ENCODE measurements around the gene TRNAU1AP.
A peak's percentile ranks its signal among the peaks of the same experiment; 100 is the strongest.
"Not testable (repeated sequence)": the region's sequence is repeated elsewhere in the genome, so short reads cannot be mapped to it uniquely, and the experiment has no call there.

The TRNAU1AP gene

GRCh38 chr1:28578696-28579218 lies 25.9 kb downstream of the TRNAU1AP start:
- DNase-seq = no peak

DNA sequence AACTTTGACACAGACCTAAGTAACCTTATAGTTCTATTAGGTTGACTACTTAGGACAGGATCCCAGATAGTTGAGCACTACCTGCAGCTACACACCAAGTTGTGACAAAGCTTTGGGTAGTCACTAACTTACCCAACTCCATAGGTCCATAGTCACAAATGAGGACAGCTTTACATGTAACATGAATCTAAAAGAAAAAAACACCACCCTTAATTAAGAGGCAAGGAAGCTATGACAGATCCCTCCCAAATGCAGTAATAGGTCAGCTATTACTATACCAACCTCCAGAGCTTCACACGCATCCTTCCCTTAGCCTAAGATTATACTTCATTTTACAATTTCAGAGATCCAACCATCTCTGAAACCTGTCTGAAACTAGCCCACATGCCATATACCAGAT lies 26.5 kb downstream of the TRNAU1AP start:
- DNase-seq = no peak

DNA sequence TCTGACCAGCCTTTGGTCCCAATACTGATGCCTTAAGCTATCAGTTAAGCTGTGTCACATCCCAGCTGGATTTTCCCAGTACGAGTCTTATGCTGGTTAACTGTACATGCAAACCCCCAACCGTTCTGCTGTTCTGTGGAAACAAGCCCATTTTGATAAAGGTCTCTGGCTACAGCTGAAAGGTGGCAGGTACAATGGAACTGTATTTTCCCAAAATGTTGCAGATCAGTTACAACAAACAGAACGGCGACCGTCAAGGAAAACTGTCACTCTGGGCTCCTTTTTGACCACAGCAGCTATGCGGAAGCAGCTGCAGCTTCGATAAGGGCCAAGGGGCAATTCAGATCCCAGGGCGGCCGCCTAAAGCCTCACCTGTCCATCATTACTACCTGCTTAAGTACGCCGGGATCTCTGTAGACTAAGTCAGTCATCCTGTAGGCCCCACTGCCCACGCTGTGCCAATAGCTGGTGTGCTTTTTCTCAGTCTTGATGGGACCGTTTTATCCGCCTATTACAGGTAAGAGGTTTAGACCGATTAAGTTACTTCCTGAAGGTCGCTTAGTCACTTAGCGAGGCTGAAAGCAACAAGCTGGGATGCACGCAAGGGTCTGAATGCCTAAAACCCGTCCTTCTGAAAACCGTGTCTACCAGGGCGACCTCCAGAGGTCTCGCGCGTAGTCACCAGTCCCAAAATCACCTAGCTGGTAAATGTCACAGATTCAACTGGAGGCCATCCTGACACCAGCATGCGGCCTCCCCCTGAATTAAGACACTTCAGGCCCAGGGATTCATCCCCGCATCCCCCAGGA lies 28.0 kb downstream of the TRNAU1AP start:
- DNase-seq = peak; percentile 65

GRCh38 chr1:28581531-28582247 lies 28.8 kb downstream of the TRNAU1AP start:
- DNase-seq = peak; percentile 96

DNA sequence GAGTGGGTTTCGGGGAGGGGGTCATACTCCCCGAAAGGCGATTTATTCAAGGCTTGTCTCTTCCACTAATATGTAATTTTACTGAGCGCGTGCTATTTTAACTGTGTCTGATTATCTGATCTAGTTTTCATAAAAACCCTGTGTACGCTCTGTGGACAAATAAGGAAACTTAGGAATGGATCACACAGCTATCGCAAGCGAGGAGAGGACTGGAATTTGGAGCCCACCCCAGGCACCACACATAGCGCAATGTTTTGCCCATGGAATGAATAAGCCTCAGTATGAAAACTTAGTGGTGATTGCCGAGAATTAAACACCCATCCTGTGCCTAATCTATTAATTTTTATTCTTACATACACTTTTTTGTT lies 29.3 kb downstream of the TRNAU1AP start:
- DNase-seq = no peak

DNA sequence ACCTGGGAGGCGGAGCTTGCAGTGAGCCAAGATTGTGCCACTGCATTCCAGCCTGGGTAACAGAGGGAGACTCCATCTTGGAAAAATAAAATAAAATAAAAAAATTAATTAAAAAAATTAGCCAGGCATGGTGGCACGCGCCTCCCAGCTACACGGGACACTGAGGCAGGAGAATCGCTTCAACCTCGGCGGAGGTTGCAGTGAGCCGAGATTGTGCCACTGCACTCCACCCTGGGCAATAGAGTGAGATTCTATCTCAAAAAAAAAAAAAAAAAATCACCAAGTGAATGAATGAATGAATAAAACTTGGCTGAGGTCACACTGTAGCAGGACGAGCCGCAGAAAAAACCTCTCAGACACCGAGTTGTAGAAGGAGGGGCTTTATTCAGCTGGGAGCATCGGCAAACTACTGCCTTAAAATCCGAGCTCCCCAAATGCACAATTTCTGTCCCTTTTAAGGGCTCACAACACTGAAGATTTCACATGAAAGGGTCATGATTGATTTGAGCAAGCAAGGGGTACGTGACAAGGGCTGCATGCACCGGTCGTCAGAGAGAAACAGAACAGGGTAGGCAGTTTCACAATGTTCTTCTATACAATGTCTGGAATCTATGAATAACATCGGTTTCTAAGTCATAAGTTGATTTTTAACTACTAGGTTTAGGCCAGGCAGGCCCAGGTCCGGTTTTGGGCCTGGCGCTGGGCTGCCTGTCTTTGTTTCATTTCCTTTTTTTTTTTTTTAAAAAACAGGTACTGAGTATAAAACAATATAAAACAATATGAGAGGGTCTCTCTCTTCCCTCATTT lies 33.9 kb downstream of the TRNAU1AP start:
- DNase-seq = not testable (repeated sequence)

DNA sequence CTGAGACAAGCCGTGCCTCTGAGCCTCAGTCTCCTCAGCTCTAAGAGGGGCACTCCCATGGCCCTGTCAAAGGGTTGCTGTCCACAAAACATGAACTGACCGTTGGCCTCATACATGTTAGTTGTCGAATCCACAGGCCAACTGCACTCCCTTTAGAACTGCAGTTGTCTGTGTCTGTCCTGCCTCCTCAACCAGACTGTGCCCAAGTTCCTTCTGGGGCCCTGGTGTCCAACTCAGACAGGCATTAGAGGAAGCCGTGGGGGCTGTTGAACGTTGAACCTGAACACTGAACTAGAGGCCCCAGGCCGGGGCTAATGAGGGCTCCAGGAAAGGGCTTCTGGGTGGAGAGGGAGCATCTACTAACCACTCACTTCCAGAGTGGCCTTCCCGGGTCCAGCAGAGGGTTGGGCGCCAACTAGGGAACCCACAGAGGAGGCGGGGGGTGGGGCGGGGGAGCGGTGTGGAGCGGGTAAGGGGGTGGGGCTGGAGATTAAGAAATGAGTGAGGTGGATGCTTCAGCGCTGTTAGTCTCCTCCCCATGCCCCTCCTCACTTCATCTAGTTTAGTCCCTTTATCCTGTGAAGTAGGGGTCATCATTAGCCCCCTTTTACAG lies 38.9 kb downstream of the TRNAU1AP start, which contains the start of gene RAB42:
Gene RAB42 (plus strand): TSS at position 558 of the 613 bp plus-strand sequence. CDS start 247 bp downstream, outside the sequence.
- no peak for DNase-seq

GRCh38 chr1:28592321-28593071 lies 39.6 kb downstream of the TRNAU1AP start:
- DNase-seq = no peak

DNA sequence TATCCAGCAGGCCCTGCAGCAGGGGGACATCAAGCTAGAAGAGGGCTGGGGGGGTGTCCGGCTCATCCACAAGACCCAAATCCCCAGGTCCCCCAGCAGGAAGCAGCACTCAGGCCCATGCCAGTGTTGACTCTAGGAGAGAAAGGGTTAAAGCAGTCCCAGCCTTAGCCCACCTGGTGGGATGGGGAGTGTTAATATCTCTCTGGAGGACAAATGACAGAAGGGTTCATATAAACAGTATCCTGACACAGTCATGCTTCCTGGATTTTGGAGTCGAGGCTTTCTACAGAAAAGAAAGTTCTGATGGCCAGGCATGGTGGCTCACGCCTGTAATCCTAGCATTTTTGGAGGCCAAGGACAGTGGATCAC lies 41.1 kb downstream of the TRNAU1AP start:
- DNase-seq = not testable (repeated sequence)

- not testable (repeated sequence) for DNase-seq
Measured at GRCh38 chr1:28594686-28595411, 42.0 kb downstream of the TRNAU1AP start.

- DNase-seq = no peak
Measured at GRCh38 chr1:28595412-28596191, 42.7 kb downstream of the TRNAU1AP start.

GRCh38 chr1:28596276-28596675 lies 43.4 kb downstream of the TRNAU1AP start:
- not testable (repeated sequence) for DNase-seq

DNA sequence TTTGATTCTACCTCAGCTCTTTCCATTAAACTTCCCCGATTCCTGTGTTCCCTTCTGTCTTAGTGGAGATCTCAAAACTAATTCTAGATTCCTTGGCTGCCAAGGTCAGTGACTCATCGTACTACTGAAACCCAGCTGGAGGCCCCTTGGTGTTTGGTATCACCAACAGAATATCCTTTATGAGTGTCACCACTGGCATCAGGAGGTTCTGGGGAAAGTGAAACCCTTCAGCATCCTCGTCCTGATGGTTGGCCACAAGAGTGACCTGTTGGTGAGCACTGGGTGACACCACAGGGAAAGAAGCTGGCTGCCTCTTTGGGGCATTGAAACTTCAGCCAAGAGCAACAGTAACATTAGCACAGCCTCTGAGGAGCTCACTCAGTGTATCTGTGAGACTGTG lies 48.8 kb downstream of the TRNAU1AP start:
- peak; percentile 41 for DNase-seq

GRCh38 chr1:28602536-28603439 lies 49.9 kb downstream of the TRNAU1AP start:
- no peak for DNase-seq

DNA sequence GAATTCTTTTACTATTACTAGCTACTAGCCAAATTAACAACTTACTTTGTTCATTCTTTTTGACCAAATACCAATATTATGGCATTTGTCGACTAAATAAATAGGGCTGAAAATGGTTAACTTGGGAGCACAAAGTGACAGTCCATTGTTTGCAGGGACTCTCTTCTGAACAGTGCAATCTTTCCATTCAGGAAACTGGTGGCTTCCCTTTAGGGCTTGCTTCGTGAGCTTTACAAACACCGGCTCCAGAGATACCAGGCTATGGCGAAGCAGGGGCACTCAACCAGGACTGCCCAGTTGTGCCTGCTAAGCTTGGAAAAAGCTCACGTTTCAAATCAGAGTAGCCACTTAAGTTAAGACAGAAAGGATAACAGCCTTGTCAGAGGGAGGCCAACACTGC lies 51.5 kb downstream of the TRNAU1AP start:
- DNase-seq = no peak

DNA sequence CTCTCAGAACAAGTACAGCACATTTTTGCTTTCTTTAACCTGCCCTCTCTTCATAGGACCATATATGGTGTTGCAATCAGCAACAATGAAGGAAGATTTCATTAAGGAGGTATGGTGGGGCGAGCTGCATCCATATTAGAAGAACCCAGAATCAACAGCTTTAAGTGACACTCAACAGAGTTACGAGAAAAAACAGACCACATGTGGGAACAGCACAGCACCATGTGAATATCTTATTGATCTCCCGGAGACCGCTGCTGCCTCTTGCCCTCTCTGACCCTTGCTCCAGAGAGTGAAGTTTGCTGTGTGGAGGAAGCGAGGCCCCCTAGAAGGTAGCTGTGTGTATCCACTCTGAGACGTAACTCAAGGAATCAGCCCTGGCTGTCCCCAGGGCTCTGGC lies 52.1 kb downstream of the TRNAU1AP start:
- no peak for DNase-seq

- DNase-seq = no peak
Measured at GRCh38 chr1:28606771-28607170, 53.9 kb downstream of the TRNAU1AP start.

- DNase-seq = no peak
Measured at GRCh38 chr1:28613175-28613574, 60.3 kb downstream of the TRNAU1AP start.

All from stimulated activated CD4-positive, alpha-beta T cell treated with anti-CD3 and anti-CD28 coated beads, Interleukin-1b, Interleukin-23, amount 100 ng/mL, for 48 hours (primary cell).